HEK293T (cell line): ENCODE data around the gene DGKD.

Source experiments
- ARNT ChIP-seq: fragments of 450-650 bp; IDR thresholded peaks from 2 replicates; pipeline ENCODE4 v1.6.1; 2017; ENCODE audit warnings: mild to moderate bottlenecking
- BHLHE40 ChIP-seq: fragments of 450-650 bp; IDR thresholded peaks from 2 replicates; pipeline ENCODE4 v1.6.1; 2016; ENCODE audit warnings: mild to moderate bottlenecking, moderate library complexity, borderline replicate concordance
- ELF4 ChIP-seq: fragments of 450-650 bp; IDR thresholded peaks from 2 replicates; pipeline ENCODE4 v1.6.1; 2017; ENCODE audit warnings: antibody characterized with exemption
- FOXA1 ChIP-seq: fragments of 450-650 bp; IDR thresholded peaks from 2 replicates; pipeline ENCODE4 v1.6.1; 2016; ENCODE audit warnings: mild to moderate bottlenecking
- FOXK2 ChIP-seq: fragments of 450-650 bp; IDR thresholded peaks from 2 replicates; pipeline ENCODE4 v1.6.1; 2016; ENCODE audit warnings: mild to moderate bottlenecking
- FOXM1 ChIP-seq: fragments of 450-650 bp; IDR thresholded peaks from 2 replicates; pipeline ENCODE4 v1.6.1; 2017; ENCODE audit warnings: mild to moderate bottlenecking, borderline replicate concordance
- HDGF ChIP-seq: fragments of 450-650 bp; IDR thresholded peaks from 2 replicates; pipeline ENCODE4 v1.6.1; 2017; ENCODE audit warnings: antibody characterized with exemption, borderline replicate concordance
- NFRKB ChIP-seq: fragments of 450-650 bp; IDR thresholded peaks from 2 replicates; pipeline ENCODE4 v1.6.1; 2016; ENCODE audit warnings: mild to moderate bottlenecking, moderate library complexity
- PKNOX1 ChIP-seq: fragments of 450-650 bp; IDR thresholded peaks from 2 replicates; pipeline ENCODE4 v1.6.1; 2016
- SUZ12 ChIP-seq: fragments of 450-650 bp; IDR thresholded peaks from 2 replicates; pipeline ENCODE4 v1.6.1; 2016; ENCODE audit warnings: mild to moderate bottlenecking
- TARDBP ChIP-seq: fragments of 450-650 bp; IDR thresholded peaks from 2 replicates; pipeline ENCODE4 v1.6.1; 2016
- ZNF384 ChIP-seq: fragments of 450-650 bp; IDR thresholded peaks from 2 replicates; pipeline ENCODE4 v1.6.1; 2016

- no peak for TF ChIP-seq FOXA1
- TF ChIP-seq TARDBP, result no peak
- TF ChIP-seq NFRKB, result no peak
- TF ChIP-seq ELF4, result no peak
- TF ChIP-seq PKNOX1, result no peak
- TF ChIP-seq FOXM1, result no peak
- no peak for TF ChIP-seq ZNF384
- TF ChIP-seq SUZ12, result no peak
- no peak for TF ChIP-seq BHLHE40
- TF ChIP-seq ARNT, result no peak
- no peak for TF ChIP-seq HDGF
- no peak for TF ChIP-seq FOXK2
These were observed 84.4 kb downstream of the DGKD start for GRCh38 chr2:233438573-233439147.
